IMR-90 (cell line): Measurements from ENCODE around the gene METTL23.

Source experiments
- CTCF ChIP-seq: conservative IDR thresholded peaks from 2 replicates; pipeline ENCODE4 v1.5.1; 2012; ENCODE audit warnings: mild to moderate bottlenecking, low read depth, low read length, improper control_type of control experiment
- ELK1 ChIP-seq: fragments of 150-350 bp; IDR thresholded peaks from 2 replicates; pipeline ENCODE4 v1.6.1; 2016; ENCODE audit warnings: low read depth, mild to moderate bottlenecking, low read length, moderate library complexity, borderline replicate concordance
- FOS ChIP-seq: fragments of 150-350 bp; IDR thresholded peaks from 2 replicates; pipeline ENCODE4 v1.6.1; 2016; ENCODE audit warnings: low read depth, low read length
- MAFK ChIP-seq: IDR thresholded peaks from 2 replicates; pipeline ENCODE4 v1.6.1; 2012; ENCODE audit warnings: low read depth, low read length, improper control_type of control experiment
- MAZ ChIP-seq: IDR thresholded peaks from 2 replicates; pipeline ENCODE4 v1.6.1; 2012; ENCODE audit warnings: low read depth, mild to moderate bottlenecking, low read length, improper control_type of control experiment, moderate library complexity, borderline replicate concordance
- POLR2A ChIP-seq: IDR thresholded peaks from 2 replicates; pipeline ENCODE4 v1.6.1; 2012; ENCODE audit warnings: mild to moderate bottlenecking, low read depth, low read length
- RAD21 ChIP-seq: IDR thresholded peaks from 2 replicates; pipeline ENCODE4 v1.6.1; 2012; ENCODE audit warnings: low read length, improper control_type of control experiment
- RCOR1 ChIP-seq: IDR thresholded peaks from 2 replicates; pipeline ENCODE4 v1.6.1; 2012; ENCODE audit warnings: mild to moderate bottlenecking, low read length, improper control_type of control experiment; ENCODE audit not compliant: insufficient replicate concordance
- RFX5 ChIP-seq: IDR thresholded peaks from 2 replicates; pipeline ENCODE4 v1.8.0; 2012; ENCODE audit warnings: low read depth, mild to moderate bottlenecking, low read length, moderate library complexity
- SMC3 ChIP-seq: fragments of 150-350 bp; IDR thresholded peaks from 2 replicates; pipeline ENCODE4 v1.6.1; 2016; ENCODE audit warnings: low read depth, mild to moderate bottlenecking, antibody characterized with exemption, low read length, moderate library complexity
- USF2 ChIP-seq: fragments of 150-350 bp; IDR thresholded peaks from 2 replicates; pipeline ENCODE4 v1.6.1; 2017; ENCODE audit warnings: mild to moderate bottlenecking, antibody characterized with exemption, low read length, low read depth

- TF ChIP-seq CTCF = no peak
- no peak for TF ChIP-seq FOS
- no peak; the same call in 1 of the 2 replicates for TF ChIP-seq POLR2A
- no peak for TF ChIP-seq RAD21
- no peak for TF ChIP-seq MAZ
- TF ChIP-seq SMC3 = no peak
- no peak for TF ChIP-seq ELK1
- TF ChIP-seq USF2 = no peak
- TF ChIP-seq RFX5 = no peak
- no peak for TF ChIP-seq MAFK
- TF ChIP-seq RCOR1 = no peak
Observed at GRCh38 chr17:76723812-76724211, 2.8 kb upstream of the METTL23 start.
